ENCODE measurements around the gene PAX7. TPM values are rescaled to one million over a fixed set of nuclear protein-coding genes. Genes with fewer than 3 reads are reported as not detected.

PAX7 gene
- total RNA-seq, 5 donors from 2014 or later (not counting 1 experiment from before 2014, with no cell fraction given), result not detected

- H3K36me3 Mint-ChIP-seq, result no peaks in the 10 kb centered on the region
- H3K4me3 Mint-ChIP-seq, result no peak overlapping the region
- peaks cover 68 to 71% of the 10 kb centered on the region in 2 donors for H3K27me3 Mint-ChIP-seq
- H3K4me1 Mint-ChIP-seq, result peaks cover 0 to 2% (median 0%) of the 10 kb centered on the region in 3 donors
- Histone ChIP-seq H3K27ac (ENCODE audit: low read length) (no peak overlapping the region), H3K9me3 (no peaks in the 10 kb centered on the region), H3K36me3 (ENCODE audit: control insufficient read depth in 2 of 2, extremely low read depth in 1 of 2, insufficient read depth in 1 of 2, low read length in 1 of 2) (no peaks in the 10 kb centered on the region), H3K27me3 (replicated peaks in 1 of 2; ENCODE audit: control insufficient read depth in 2 of 2, extremely low read depth in 1 of 2, insufficient read depth in 2 of 2, low read length in 1 of 2) (peaks cover 3 to 77% of the 10 kb centered on the region in 2 experiments), H3K4me3 (ENCODE audit: control insufficient read depth in 1 of 2, extremely low read depth in 1 of 2, low read length in 1 of 2) (no peak overlapping the region), H3K4me1 (ENCODE audit: control insufficient read depth in 1 of 2, extremely low read depth in 1 of 2, insufficient read depth in 2 of 2, low read length in 2 of 2) (no peaks in the 10 kb centered on the region)
- no peak overlapping the region for H3K27ac Mint-ChIP-seq
- no peak for DNase-seq
- H3K9me3 Mint-ChIP-seq, result no peaks in the 10 kb centered on the region
- no peak for ATAC-seq (replicated peaks in 1 of 4)
- POLR2A ChIA-PET, result no interaction called here
- CTCF ChIA-PET, result no interaction called here
- 71% methylated on average over 13 of the region's 15 CpGs for WGBS (ENCODE audit: insufficient coverage)
These were observed 97.3 kb downstream of the PAX7 start for GRCh38 chr1:18727956-18728355.

DNA sequence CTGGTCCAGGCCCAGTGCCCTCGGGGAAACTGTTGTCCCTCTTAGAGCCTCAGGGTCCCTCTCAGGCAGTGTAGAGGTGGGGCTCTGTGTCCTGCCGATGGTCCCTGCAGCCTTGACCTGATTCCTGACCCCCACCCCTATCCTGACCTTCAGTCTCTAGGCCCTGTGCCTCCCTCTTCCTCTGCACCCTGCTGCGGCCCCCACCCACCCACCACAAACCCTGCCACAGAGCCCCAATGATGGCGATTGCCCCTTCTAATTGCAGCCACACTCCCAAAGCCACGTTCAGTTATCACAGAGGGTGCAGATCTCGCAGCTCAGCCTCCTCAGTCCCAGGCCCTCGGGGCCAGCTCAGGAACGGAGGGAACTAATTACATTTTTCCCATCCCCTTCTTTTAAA lies 99.7 kb downstream of the PAX7 start:
- H3K36me3 ChIP-seq (ENCODE audit: control insufficient read depth in 2 of 2, extremely low read depth in 1 of 2, insufficient read depth in 1 of 2, low read length in 1 of 2), result no peaks in the 10 kb centered on the region
- no peaks in the 10 kb centered on the region for H3K4me1 ChIP-seq (ENCODE audit: control insufficient read depth in 1 of 2, extremely low read depth in 1 of 2, insufficient read depth in 2 of 2, low read length in 2 of 2)
- no peak overlapping the region for H3K4me3 ChIP-seq (ENCODE audit: control insufficient read depth in 1 of 2, extremely low read depth in 1 of 2, low read length in 1 of 2)
- Mint-ChIP-seq H3K9me3 (no peaks in the 10 kb centered on the region), H3K27ac (no peak overlapping the region), H3K4me1 (peaks cover 0 to 2% (median 0%) of the 10 kb centered on the region in 3 donors), H3K4me3 (no peak overlapping the region), H3K27me3 (peaks cover 67 to 68% of the 10 kb centered on the region in 2 donors), H3K36me3 (no peaks in the 10 kb centered on the region)
- ChIA-PET POLR2A (no interaction called here), CTCF (no interaction called here)
- ATAC-seq (replicated peaks in 1 of 4), result no peak
- 35% methylated on average over 2 of the region's 8 CpGs for WGBS (ENCODE audit: insufficient coverage)
- H3K9me3 ChIP-seq, result no peaks in the 10 kb centered on the region
- H3K27me3 ChIP-seq (replicated peaks in 1 of 2; ENCODE audit: control insufficient read depth in 2 of 2, extremely low read depth in 1 of 2, insufficient read depth in 2 of 2, low read length in 1 of 2), result peaks cover 3 to 81% of the 10 kb centered on the region in 2 experiments
- no peak for DNase-seq
- no peak overlapping the region for H3K27ac ChIP-seq (ENCODE audit: low read length)

DNA sequence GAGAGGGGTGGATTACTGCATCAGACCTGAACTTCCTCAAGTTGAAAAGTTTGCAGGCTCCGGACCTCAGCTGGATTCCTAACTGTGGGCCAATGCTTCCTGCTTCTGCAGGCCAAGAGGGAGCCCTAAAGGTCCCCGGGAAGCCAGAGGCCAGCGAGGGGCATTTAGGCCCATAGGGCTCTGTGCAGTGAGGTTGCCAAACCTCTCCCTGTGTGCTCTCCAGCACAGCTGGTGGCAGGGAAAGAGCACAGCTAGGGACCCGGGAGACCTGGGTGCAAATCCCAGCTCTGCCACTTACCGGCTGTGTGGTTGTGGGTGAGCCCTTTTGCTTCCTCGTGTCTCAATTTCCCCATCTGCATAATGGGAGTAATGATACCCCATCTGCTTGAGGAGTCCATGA lies 100.5 kb downstream of the PAX7 start:
- Mint-ChIP-seq H3K27me3 (peaks cover 59 to 60% of the 10 kb centered on the region in 2 donors), H3K36me3 (no peaks in the 10 kb centered on the region), H3K4me3 (no peak overlapping the region), H3K4me1 (no peaks in the 10 kb centered on the region), H3K9me3 (no peaks in the 10 kb centered on the region), H3K27ac (no peak overlapping the region)
- 39% methylated on average over 6 of the region's 6 CpGs for WGBS (ENCODE audit: insufficient coverage)
- no peak overlapping the region for H3K27ac ChIP-seq (ENCODE audit: low read length)
- CTCF ChIA-PET, result no interaction called here
- ATAC-seq (replicated peaks in 1 of 4) (no peak), DNase-seq (no peak)
- no peak overlapping the region for H3K4me3 ChIP-seq (ENCODE audit: control insufficient read depth in 1 of 2, extremely low read depth in 1 of 2, low read length in 1 of 2)
- no peaks in the 10 kb centered on the region for H3K4me1 ChIP-seq (ENCODE audit: control insufficient read depth in 1 of 2, extremely low read depth in 1 of 2, insufficient read depth in 2 of 2, low read length in 2 of 2)
- no peaks in the 10 kb centered on the region for H3K36me3 ChIP-seq (ENCODE audit: control insufficient read depth in 2 of 2, extremely low read depth in 1 of 2, insufficient read depth in 1 of 2, low read length in 1 of 2)
- POLR2A ChIA-PET, result no interaction called here
- peaks cover 3 to 80% of the 10 kb centered on the region in 2 experiments for H3K27me3 ChIP-seq (replicated peaks in 1 of 2; ENCODE audit: control insufficient read depth in 2 of 2, extremely low read depth in 1 of 2, insufficient read depth in 2 of 2, low read length in 1 of 2)
- H3K9me3 ChIP-seq, result no peaks in the 10 kb centered on the region

DNA sequence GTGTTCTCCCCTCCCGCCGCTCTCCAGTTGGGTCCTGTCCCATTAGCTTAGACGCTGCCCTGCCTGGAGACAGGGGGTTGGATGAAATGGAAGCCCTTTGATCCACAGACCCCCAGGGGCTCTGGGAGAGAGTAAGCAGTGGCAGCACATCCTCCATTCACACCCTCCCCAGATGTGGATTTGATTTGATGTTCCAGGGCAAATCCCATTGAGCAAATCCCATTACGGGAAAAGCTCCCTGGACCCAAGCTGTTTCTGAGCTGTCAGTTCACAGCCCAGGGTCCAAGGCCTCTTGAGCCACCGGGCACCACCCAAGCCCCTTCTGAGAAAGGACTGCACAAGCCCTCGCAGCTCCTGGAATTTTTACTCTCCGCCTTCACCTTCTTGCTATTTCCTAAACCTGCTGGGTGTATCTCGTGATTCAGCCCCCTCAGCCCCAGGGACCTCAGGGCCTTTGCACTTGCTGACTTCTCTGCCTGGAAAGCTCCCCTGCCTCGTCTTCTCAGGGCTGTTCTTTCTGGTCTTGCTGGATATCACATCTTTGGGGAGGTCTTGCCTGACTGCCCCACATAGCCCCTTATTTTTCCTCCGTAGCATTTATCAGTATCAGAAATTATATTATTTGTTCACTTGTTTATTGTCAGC lies 101.1 kb downstream of the PAX7 start:
- Histone ChIP-seq H3K4me3 (ENCODE audit: control insufficient read depth in 1 of 2, extremely low read depth in 1 of 2, low read length in 1 of 2) (no peak overlapping the region), H3K36me3 (ENCODE audit: control insufficient read depth in 2 of 2, extremely low read depth in 1 of 2, insufficient read depth in 1 of 2, low read length in 1 of 2) (no peaks in the 10 kb centered on the region), H3K27me3 (replicated peaks in 1 of 2; ENCODE audit: control insufficient read depth in 2 of 2, extremely low read depth in 1 of 2, insufficient read depth in 2 of 2, low read length in 1 of 2) (peaks cover 3 to 75% of the 10 kb centered on the region in 2 experiments), H3K27ac (ENCODE audit: low read length) (no peak overlapping the region), H3K9me3 (no peaks in the 10 kb centered on the region), H3K4me1 (ENCODE audit: control insufficient read depth in 1 of 2, extremely low read depth in 1 of 2, insufficient read depth in 2 of 2, low read length in 2 of 2) (no peaks in the 10 kb centered on the region)
- H3K4me3 Mint-ChIP-seq, result no peak overlapping the region
- no peaks in the 10 kb centered on the region for H3K9me3 Mint-ChIP-seq
- no peaks in the 10 kb centered on the region for H3K4me1 Mint-ChIP-seq
- H3K27ac Mint-ChIP-seq, result no peak overlapping the region
- no peak for DNase-seq
- POLR2A ChIA-PET, result no interaction called here
- WGBS (ENCODE audit: insufficient coverage), result 61% methylated on average over 5 of the region's 10 CpGs
- H3K36me3 Mint-ChIP-seq, result no peaks in the 10 kb centered on the region
- peaks cover 53 to 57% of the 10 kb centered on the region in 2 donors for H3K27me3 Mint-ChIP-seq
- ATAC-seq (replicated peaks in 1 of 4), result no peak
- CTCF ChIA-PET, result no interaction called here

GRCh38 chr1:18732686-18733085 lies 102.0 kb downstream of the PAX7 start:
- peaks cover 0 to 75% of the 10 kb centered on the region in 2 experiments for H3K27me3 ChIP-seq (replicated peaks in 1 of 2; ENCODE audit: control insufficient read depth in 2 of 2, extremely low read depth in 1 of 2, insufficient read depth in 2 of 2, low read length in 1 of 2)
- ATAC-seq (replicated peaks in 1 of 4) (no peak), DNase-seq (no peak)
- H3K4me3 Mint-ChIP-seq, result no peak overlapping the region
- H3K9me3 ChIP-seq, result no peaks in the 10 kb centered on the region
- H3K27ac Mint-ChIP-seq, result no peak overlapping the region
- H3K4me1 Mint-ChIP-seq, result no peaks in the 10 kb centered on the region
- H3K4me3 ChIP-seq (ENCODE audit: control insufficient read depth in 1 of 2, extremely low read depth in 1 of 2, low read length in 1 of 2), result no peak overlapping the region
- no CpG with 5 or more reads among the region's 6 CpGs for WGBS (ENCODE audit: insufficient coverage)
- ChIA-PET POLR2A (no interaction called here), CTCF (no interaction called here)
- no peaks in the 10 kb centered on the region for H3K36me3 ChIP-seq (ENCODE audit: control insufficient read depth in 2 of 2, extremely low read depth in 1 of 2, insufficient read depth in 1 of 2, low read length in 1 of 2)
- H3K27ac ChIP-seq (ENCODE audit: low read length), result no peak overlapping the region
- H3K4me1 ChIP-seq (ENCODE audit: control insufficient read depth in 1 of 2, extremely low read depth in 1 of 2, insufficient read depth in 2 of 2, low read length in 2 of 2), result no peaks in the 10 kb centered on the region
- H3K27me3 Mint-ChIP-seq, result peaks cover 44 to 47% of the 10 kb centered on the region in 2 donors
- H3K9me3 Mint-ChIP-seq, result no peaks in the 10 kb centered on the region
- no peaks in the 10 kb centered on the region for H3K36me3 Mint-ChIP-seq

- 75% methylated on average over 9 of the region's 15 CpGs for WGBS (ENCODE audit: insufficient coverage)
- Mint-ChIP-seq H3K27ac (no peak overlapping the region), H3K27me3 (peaks cover 40 to 42% of the 10 kb centered on the region in 2 donors), H3K36me3 (no peaks in the 10 kb centered on the region), H3K4me3 (no peak overlapping the region), H3K4me1 (no peaks in the 10 kb centered on the region), H3K9me3 (no peaks in the 10 kb centered on the region)
- Histone ChIP-seq H3K36me3 (ENCODE audit: control insufficient read depth in 2 of 2, extremely low read depth in 1 of 2, insufficient read depth in 1 of 2, low read length in 1 of 2) (no peaks in the 10 kb centered on the region), H3K27me3 (replicated peaks in 1 of 2; ENCODE audit: control insufficient read depth in 2 of 2, extremely low read depth in 1 of 2, insufficient read depth in 2 of 2, low read length in 1 of 2) (peaks cover 0 to 69% of the 10 kb centered on the region in 2 experiments), H3K27ac (ENCODE audit: low read length) (no peak overlapping the region), H3K9me3 (no peaks in the 10 kb centered on the region), H3K4me3 (ENCODE audit: control insufficient read depth in 1 of 2, extremely low read depth in 1 of 2, low read length in 1 of 2) (no peak overlapping the region), H3K4me1 (ENCODE audit: control insufficient read depth in 1 of 2, extremely low read depth in 1 of 2, insufficient read depth in 2 of 2, low read length in 2 of 2) (no peaks in the 10 kb centered on the region)
- DNase-seq (no peak), ATAC-seq (replicated peaks in 1 of 4) (no peak)
- CTCF ChIA-PET, result no interaction called here
- POLR2A ChIA-PET, result no interaction called here
These were observed 103.4 kb downstream of the PAX7 start for GRCh38 chr1:18734001-18734400.

Measured in T-cell (primary cell).